CMK (cell line): ENCODE measurements around the gene CNFN.
"Not testable (repeated sequence)": the region's sequence is repeated elsewhere in the genome, so short reads cannot be mapped to it uniquely, and the experiment has no call there.

Experiments
- DNase-seq: peaks from one replicate; pipeline ENCODE4 v3.0.0-alpha.2; 2010; ENCODE audit warnings: low read depth

Gene CNFN

GRCh38 chr19:42351079-42351735 is 38.9 kb downstream of the CNFN start:
- no peak for DNase-seq

- DNase-seq = no peak
Observed at GRCh38 chr19:42350417-42350816, 39.7 kb downstream of the CNFN start.

- DNase-seq = no peak
Observed at GRCh38 chr19:42349378-42350107, 40.6 kb downstream of the CNFN start.

- no peak for DNase-seq
Observed at GRCh38 chr19:42348211-42348610, 41.9 kb downstream of the CNFN start.

GRCh38 chr19:42345191-42345812 is 44.8 kb downstream of the CNFN start:
- DNase-seq = no peak

GRCh38 chr19:42344336-42344893 is 45.7 kb downstream of the CNFN start:
- DNase-seq = no peak

GRCh38 chr19:42343344-42344110 is 46.6 kb downstream of the CNFN start:
- DNase-seq = no peak

GRCh38 chr19:42339922-42340321 is 50.2 kb downstream of the CNFN start:
- not testable (repeated sequence) for DNase-seq

GRCh38 chr19:42339126-42339860 is 50.8 kb downstream of the CNFN start:
- not testable (repeated sequence) for DNase-seq
